GM10248 (cell line): ENCODE measurements around the gene SLC35F3.

Source experiments
- CTCF ChIA-PET: fragments of 300-600 bp; sonication (Branson Sonifier 250); formaldehyde crosslinking; extraction: SDS; loops from one replicate; lab custom pipeline; 2021; ENCODE audit warnings: antibody characterized with exemption; lab: Yijun Ruan, JAX
- POLR2A ChIA-PET: fragments of 350-650 bp; sonication (Branson Sonifier 250); formaldehyde crosslinking; extraction: SDS; loops from one replicate; lab custom pipeline; 2020; ENCODE audit warnings: antibody characterized with exemption; lab: Yijun Ruan, JAX
- DNase-seq: peaks from one replicate; pipeline ENCODE4 v3.0.0; 2012; ENCODE audit errors: extremely low spot score
- TF ChIP-seq, protein P1 (sequence below): IDR thresholded peaks from 2 replicates; pipeline ENCODE4 v1.5.1; 2012; ENCODE audit warnings: mild to moderate bottlenecking, low read depth; ENCODE audit errors: extremely low read depth, missing control alignments, control extremely low read depth

SLC35F3 gene

DNA sequence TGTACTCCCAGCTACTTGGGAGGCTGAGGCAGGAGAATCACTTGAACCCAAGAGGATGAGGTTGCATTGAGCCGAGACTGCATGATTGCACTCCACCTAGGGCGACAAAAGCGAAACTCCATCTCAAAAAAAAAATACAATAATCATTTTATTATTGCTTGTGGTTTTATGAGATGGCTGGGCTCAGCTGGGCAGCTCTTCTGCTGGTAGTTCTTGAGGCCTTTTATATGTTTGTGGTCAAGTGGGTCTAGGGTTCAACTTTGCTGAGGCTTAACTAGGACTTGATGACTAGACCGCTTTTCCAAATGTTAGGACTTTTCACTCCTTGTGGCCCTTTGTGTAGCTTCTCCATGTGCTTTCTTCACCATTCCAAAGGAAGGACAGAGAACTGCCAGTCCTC, 53.2 kb downstream of the SLC35F3 start:
- POLR2A ChIA-PET, result no interaction called here
- DNase-seq, result no peak
- TF ChIP-seq, protein P1, sequence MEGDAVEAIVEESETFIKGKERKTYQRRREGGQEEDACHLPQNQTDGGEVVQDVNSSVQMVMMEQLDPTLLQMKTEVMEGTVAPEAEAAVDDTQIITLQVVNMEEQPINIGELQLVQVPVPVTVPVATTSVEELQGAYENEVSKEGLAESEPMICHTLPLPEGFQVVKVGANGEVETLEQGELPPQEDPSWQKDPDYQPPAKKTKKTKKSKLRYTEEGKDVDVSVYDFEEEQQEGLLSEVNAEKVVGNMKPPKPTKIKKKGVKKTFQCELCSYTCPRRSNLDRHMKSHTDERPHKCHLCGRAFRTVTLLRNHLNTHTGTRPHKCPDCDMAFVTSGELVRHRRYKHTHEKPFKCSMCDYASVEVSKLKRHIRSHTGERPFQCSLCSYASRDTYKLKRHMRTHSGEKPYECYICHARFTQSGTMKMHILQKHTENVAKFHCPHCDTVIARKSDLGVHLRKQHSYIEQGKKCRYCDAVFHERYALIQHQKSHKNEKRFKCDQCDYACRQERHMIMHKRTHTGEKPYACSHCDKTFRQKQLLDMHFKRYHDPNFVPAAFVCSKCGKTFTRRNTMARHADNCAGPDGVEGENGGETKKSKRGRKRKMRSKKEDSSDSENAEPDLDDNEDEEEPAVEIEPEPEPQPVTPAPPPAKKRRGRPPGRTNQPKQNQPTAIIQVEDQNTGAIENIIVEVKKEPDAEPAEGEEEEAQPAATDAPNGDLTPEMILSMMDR, result no peak
- CTCF ChIA-PET, result no interaction called here

DNA sequence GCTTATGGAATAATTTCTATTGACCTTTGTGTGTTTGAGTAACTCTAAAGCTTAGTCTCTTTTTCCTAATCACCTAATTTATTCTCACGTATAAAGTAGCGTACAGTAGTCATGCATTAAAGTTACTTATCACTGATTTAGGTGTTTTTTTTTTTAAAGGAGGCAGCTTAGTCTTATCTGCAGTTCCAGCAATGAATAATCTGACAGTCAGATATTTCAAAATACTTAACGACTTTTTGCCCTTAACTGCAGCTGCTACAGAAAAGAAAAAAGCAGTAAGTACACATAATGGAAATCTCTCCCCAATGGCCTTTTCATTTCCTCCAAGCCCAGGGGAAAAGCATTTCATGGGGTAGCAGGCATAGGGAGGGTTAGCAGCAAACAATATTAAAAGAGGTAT, 54.6 kb downstream of the SLC35F3 start:
- POLR2A ChIA-PET, result no interaction called here
- TF ChIP-seq, protein P1, result no peak
- no peak for DNase-seq
- CTCF ChIA-PET, result interaction anchor here (1.2 to 1.5 kb wide), 2 partner anchors 21 to 27 kb away, joined by 3 read pairs; no protein-coding TSS in a partner anchor

DNA sequence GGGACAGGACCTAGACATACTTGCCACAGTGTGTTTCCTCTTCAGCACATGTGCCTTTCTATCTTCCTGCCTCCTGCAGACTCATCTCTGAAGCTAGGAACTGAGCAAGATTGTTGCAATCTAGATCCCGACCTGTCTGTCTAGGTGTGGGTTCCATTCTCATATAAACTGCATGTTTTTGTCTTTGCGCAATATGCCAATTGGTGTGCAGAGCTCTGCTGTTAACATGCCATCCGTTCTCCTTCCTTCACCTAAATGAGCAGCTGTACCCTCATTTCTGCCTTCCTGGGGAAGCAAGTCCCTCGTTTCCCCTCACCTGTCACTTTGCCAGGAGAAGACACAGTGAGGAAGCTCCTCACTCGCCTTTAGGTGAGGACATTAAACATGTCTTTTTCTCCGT, 55.5 kb downstream of the SLC35F3 start:
- ChIA-PET CTCF (interaction anchor here (1.5 to 1.7 kb wide), 2 partner anchors 9 to 26 kb away, joined by 3 to 4 read pairs; no protein-coding TSS in a partner anchor), POLR2A (no interaction called here)
- TF ChIP-seq, protein P1, result no peak
- no peak for DNase-seq

DNA sequence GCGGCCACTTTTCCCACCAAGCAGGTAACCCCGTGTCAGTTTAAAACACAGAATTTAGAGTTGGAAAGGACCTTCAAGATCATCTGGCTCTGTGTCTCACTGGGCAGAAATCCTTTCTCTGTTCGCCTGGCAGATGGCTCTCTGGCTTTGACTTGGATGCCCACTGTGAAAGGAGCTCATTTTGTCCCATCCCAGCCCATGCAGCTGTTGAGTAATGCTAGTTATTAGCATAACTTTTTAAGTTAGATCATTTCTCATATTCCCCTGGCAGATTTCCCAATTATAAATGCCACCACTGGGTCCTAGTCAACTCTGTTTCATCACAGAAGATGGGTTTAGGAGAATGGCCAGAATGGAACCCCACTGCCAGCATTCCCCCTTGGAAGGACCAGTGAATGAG, 55.9 kb downstream of the SLC35F3 start:
- DNase-seq, result no peak
- ChIA-PET CTCF (interaction anchor here (1.5 to 1.7 kb wide), 2 partner anchors 10 to 26 kb away, joined by 3 to 4 read pairs; no protein-coding TSS in a partner anchor), POLR2A (no interaction called here)
- TF ChIP-seq, protein P1, result no peak

DNA sequence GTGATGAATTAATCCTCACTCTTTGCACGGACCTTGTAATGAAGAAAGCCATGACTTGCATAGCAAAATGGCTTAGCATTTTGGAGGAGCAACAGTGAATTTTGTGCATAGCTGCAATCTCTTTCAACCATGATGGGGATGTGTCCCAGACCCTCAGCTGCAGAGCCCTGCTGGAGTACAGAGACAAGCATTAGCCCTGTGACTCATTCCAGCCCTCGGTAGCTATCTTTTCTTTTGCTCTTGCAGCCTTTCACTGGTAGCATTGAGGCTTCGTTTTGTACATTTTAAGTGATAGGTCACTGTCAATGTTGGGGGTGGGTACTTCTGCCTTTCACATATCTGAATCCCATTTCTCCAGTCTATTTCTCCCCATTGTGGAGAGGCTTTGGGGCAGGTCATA, 58.4 kb downstream of the SLC35F3 start:
- DNase-seq, result no peak
- TF ChIP-seq, protein P1, result no peak
- POLR2A ChIA-PET, result no interaction called here
- CTCF ChIA-PET, result interaction anchor here (1.6 kb wide), 1 partner anchor 19 kb away, joined by 3 read pairs; no protein-coding TSS in a partner anchor

DNA sequence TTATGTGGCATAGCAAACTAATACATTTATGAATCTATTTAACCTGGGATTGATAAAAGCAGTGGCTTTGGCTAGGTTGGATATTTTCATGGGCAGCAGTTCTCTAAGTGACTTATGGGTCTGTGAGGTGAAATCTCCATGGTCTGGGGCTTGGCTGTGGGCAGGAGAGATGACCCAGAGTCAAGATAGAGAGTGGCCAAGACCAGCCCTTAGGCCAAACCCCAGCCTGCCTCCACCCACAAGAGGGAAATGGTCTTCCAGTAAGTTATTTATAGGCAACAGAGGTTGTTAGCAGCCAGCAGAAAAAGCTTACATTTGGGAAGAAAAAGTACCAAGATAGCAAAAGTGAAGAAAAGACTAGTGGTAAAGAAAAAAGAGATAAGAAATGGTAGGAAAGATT, 61.4 kb downstream of the SLC35F3 start:
- POLR2A ChIA-PET, result no interaction called here
- CTCF ChIA-PET, result interaction anchor here (1.2 kb wide), 1 partner anchor 20 kb away, joined by 3 read pairs; no protein-coding TSS in a partner anchor
- DNase-seq, result no peak
- TF ChIP-seq, protein P1, result no peak
